ENCODE measurements around the gene SMYD3. TPM values are rescaled to one million over a fixed set of nuclear protein-coding genes. Genes with fewer than 3 reads are reported as not detected.

SMYD3 gene
- polyA plus RNA-seq, 1 donor from 2014 or later: 48.6 TPM

DNA sequence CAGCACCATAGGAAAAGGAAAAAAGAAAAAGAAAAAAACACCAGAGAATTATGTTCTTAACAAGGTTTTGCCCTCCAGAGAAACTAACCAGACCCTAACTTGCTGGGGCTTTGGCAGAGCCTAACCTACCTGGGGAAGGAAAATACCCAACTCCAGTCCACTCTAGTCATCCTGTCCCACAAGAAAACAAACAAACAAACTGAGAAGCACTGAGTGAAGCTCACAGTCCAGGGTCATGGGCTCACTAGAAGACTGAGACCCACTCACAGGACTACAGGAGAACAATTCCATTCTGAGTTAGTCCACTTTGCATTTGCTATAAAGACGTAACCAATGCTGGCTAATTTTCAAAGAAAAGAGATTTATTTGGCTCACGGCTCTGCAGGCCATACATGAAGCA, 543.4 kb downstream of the SMYD3 start (continued):
- TF ChIP-seq, protein P1, sequence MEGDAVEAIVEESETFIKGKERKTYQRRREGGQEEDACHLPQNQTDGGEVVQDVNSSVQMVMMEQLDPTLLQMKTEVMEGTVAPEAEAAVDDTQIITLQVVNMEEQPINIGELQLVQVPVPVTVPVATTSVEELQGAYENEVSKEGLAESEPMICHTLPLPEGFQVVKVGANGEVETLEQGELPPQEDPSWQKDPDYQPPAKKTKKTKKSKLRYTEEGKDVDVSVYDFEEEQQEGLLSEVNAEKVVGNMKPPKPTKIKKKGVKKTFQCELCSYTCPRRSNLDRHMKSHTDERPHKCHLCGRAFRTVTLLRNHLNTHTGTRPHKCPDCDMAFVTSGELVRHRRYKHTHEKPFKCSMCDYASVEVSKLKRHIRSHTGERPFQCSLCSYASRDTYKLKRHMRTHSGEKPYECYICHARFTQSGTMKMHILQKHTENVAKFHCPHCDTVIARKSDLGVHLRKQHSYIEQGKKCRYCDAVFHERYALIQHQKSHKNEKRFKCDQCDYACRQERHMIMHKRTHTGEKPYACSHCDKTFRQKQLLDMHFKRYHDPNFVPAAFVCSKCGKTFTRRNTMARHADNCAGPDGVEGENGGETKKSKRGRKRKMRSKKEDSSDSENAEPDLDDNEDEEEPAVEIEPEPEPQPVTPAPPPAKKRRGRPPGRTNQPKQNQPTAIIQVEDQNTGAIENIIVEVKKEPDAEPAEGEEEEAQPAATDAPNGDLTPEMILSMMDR (IDR thresholded peaks at IDR 0.05; ENCODE audit: poor library complexity, severe bottlenecking): no peak

GRCh38 chr1:245962453-245962852, 544.6 kb downstream of the SMYD3 start:
- Histone ChIP-seq H3K9me3 (ENCODE audit: low read length) (no peaks in the 10 kb centered on the region), H3K27ac (ENCODE audit: low read length) (no peak overlapping the region), H3F3A (ENCODE audit: insufficient read depth, low read length, poor library complexity, severe bottlenecking) (no peaks in the 10 kb centered on the region), H3K36me3 (ENCODE audit: insufficient read depth, low read length) (no peaks in the 10 kb centered on the region), H4K20me1 (ENCODE audit: insufficient read depth) (no peaks in the 10 kb centered on the region), H3K4me3 (ENCODE audit: low read length) (no peak overlapping the region), H3K9me2 (ENCODE audit: insufficient read depth, low read length) (no peaks in the 10 kb centered on the region), H3K9ac (ENCODE audit: low read length) (no peak overlapping the region), H3K27me3 (ENCODE audit: insufficient read depth, low read depth, low read length) (no peaks in the 10 kb centered on the region), H3K4me2 (ENCODE audit: low read length) (no peak overlapping the region), H3K79me2 (replicated peaks; ENCODE audit: insufficient read depth, low read length) (no peaks in the 10 kb centered on the region), H2AFZ (ENCODE audit: low read depth, low read length) (no peak overlapping the region)
- TF ChIP-seq SMC3 (conservative IDR thresholded peaks at IDR 0.05; ENCODE audit: poor library complexity) (no peak), REST (IDR thresholded peaks at IDR 0.05; ENCODE audit: borderline replicate concordance) (no peak), EP300 (conservative IDR thresholded peaks at IDR 0.05; ENCODE audit: poor library complexity, severe bottlenecking) (no peak), MXI1 (conservative IDR thresholded peaks at IDR 0.05; ENCODE audit: poor library complexity, severe bottlenecking) (no peak), RAD21 (conservative IDR thresholded peaks at IDR 0.05) (no peak), TAF1 (IDR thresholded peaks at IDR 0.05; ENCODE audit: low read depth) (no peak), EZH2 (IDR thresholded peaks at IDR 0.05; ENCODE audit: borderline replicate concordance, insufficient read depth, low read length, poor library complexity, severe bottlenecking) (no peak), POLR2AphosphoS5 (IDR thresholded peaks at IDR 0.05) (no peak)
- TF ChIP-seq, protein P1 (IDR thresholded peaks at IDR 0.05; ENCODE audit: poor library complexity, severe bottlenecking): no peak

- Histone ChIP-seq H2AFZ (ENCODE audit: low read depth, low read length) (no peak overlapping the region), H3K27ac (ENCODE audit: low read length) (no peak overlapping the region), H4K20me1 (ENCODE audit: insufficient read depth) (no peaks in the 10 kb centered on the region), H3K79me2 (replicated peaks; ENCODE audit: insufficient read depth, low read length) (no peaks in the 10 kb centered on the region), H3K9ac (ENCODE audit: low read length) (no peak overlapping the region), H3K4me3 (ENCODE audit: low read length) (no peak overlapping the region), H3F3A (ENCODE audit: insufficient read depth, low read length, poor library complexity, severe bottlenecking) (no peaks in the 10 kb centered on the region), H3K27me3 (ENCODE audit: insufficient read depth, low read depth, low read length) (no peaks in the 10 kb centered on the region), H3K36me3 (ENCODE audit: insufficient read depth, low read length) (no peaks in the 10 kb centered on the region), H3K4me2 (ENCODE audit: low read length) (no peak overlapping the region), H3K9me2 (ENCODE audit: insufficient read depth, low read length) (no peaks in the 10 kb centered on the region), H3K9me3 (ENCODE audit: low read length) (no peaks in the 10 kb centered on the region)
- TF ChIP-seq RAD21 (conservative IDR thresholded peaks at IDR 0.05): no peak
- TF ChIP-seq MXI1 (conservative IDR thresholded peaks at IDR 0.05; ENCODE audit: poor library complexity, severe bottlenecking): no peak
- no peak for TF ChIP-seq TAF1 (IDR thresholded peaks at IDR 0.05; ENCODE audit: low read depth)
- TF ChIP-seq, protein P1 (IDR thresholded peaks at IDR 0.05; ENCODE audit: poor library complexity, severe bottlenecking): no peak
- no peak for TF ChIP-seq POLR2AphosphoS5 (IDR thresholded peaks at IDR 0.05)
- no peak for TF ChIP-seq EZH2 (IDR thresholded peaks at IDR 0.05; ENCODE audit: borderline replicate concordance, insufficient read depth, low read length, poor library complexity, severe bottlenecking)
- TF ChIP-seq EP300 (conservative IDR thresholded peaks at IDR 0.05; ENCODE audit: poor library complexity, severe bottlenecking): no peak
- no peak for TF ChIP-seq SMC3 (conservative IDR thresholded peaks at IDR 0.05; ENCODE audit: poor library complexity)
- no peak for TF ChIP-seq REST (IDR thresholded peaks at IDR 0.05; ENCODE audit: borderline replicate concordance)
Observed at GRCh38 chr1:245961137-245961540, 545.9 kb downstream of the SMYD3 start.

Data from neural cell (in vitro differentiated cells).